IPS-20b (cell line): ENCODE data around the gene CDK4.

Experiments
- H3K27ac ChIP-seq: one replicate; pipeline ENCODE4 v1.5.1; 2013; ENCODE audit warnings: low read length
- H3K27me3 ChIP-seq: 2 replicates; pipeline ENCODE4 v1.6.1; 2013; ENCODE audit warnings: mild to moderate bottlenecking, low read length, inconsistent platforms; ENCODE audit not compliant: insufficient read depth
- H3K36me3 ChIP-seq: 2 replicates; pipeline ENCODE4 v1.6.1; 2013; ENCODE audit warnings: low read depth, mild to moderate bottlenecking, inconsistent platforms, low read length, moderate library complexity; ENCODE audit not compliant: insufficient read depth
- H3K4me1 ChIP-seq: 2 replicates; pipeline ENCODE4 v1.6.1; 2013; ENCODE audit warnings: mild to moderate bottlenecking, control low read depth, inconsistent platforms, low read length, moderate library complexity; ENCODE audit not compliant: insufficient read depth
- H3K4me3 ChIP-seq: 2 replicates; pipeline ENCODE4 v1.5.1; 2013; ENCODE audit warnings: mild to moderate bottlenecking, low read length, inconsistent platforms
- H3K9ac ChIP-seq: 2 replicates; pipeline ENCODE4 v1.6.1; 2013; ENCODE audit warnings: low read depth, mild to moderate bottlenecking, inconsistent platforms, low read length, moderate library complexity
- H3K9me3 ChIP-seq: 2 replicates; pipeline ENCODE4 v1.6.1; 2013; ENCODE audit warnings: mild to moderate bottlenecking, low read depth, low read length, inconsistent platforms; ENCODE audit not compliant: insufficient read depth

Gene CDK4

GRCh38 chr12:57771236-57771872, 19.2 kb upstream of the CDK4 start:
- peak overlapping the region; percentile 99 for H3K4me3 ChIP-seq
- peaks cover 5% of the 10 kb centered on the region; the same call in 1 of the 2 replicates for H3K4me1 ChIP-seq
- H3K27ac ChIP-seq = peak overlapping the region; percentile 70
- peak overlapping the region; percentile 99 for H3K9ac ChIP-seq
- peaks cover 34% of the 10 kb centered on the region for H3K36me3 ChIP-seq
- H3K9me3 ChIP-seq = no peaks in the 10 kb centered on the region
- H3K27me3 ChIP-seq = peaks cover 26% of the 10 kb centered on the region

GRCh38 chr12:57770734-57771133, 18.6 kb upstream of the CDK4 start:
- H3K4me1 ChIP-seq = peaks cover 9% of the 10 kb centered on the region; the same call in 1 of the 2 replicates
- H3K4me3 ChIP-seq = peak overlapping the region; percentile 99; the same call in 1 of the 2 replicates
- peaks cover 34% of the 10 kb centered on the region for H3K36me3 ChIP-seq
- no peak overlapping the region for H3K27ac ChIP-seq
- peaks cover 33% of the 10 kb centered on the region for H3K27me3 ChIP-seq
- H3K9ac ChIP-seq = no peak overlapping the region
- H3K9me3 ChIP-seq = no peaks in the 10 kb centered on the region

- H3K9me3 ChIP-seq = no peaks in the 10 kb centered on the region
- peaks cover 9% of the 10 kb centered on the region; the same call in 1 of the 2 replicates for H3K4me1 ChIP-seq
- peaks cover 44% of the 10 kb centered on the region for H3K27me3 ChIP-seq
- peaks cover 34% of the 10 kb centered on the region for H3K36me3 ChIP-seq
- no peak overlapping the region for H3K4me3 ChIP-seq
- no peak overlapping the region for H3K9ac ChIP-seq
- no peak overlapping the region for H3K27ac ChIP-seq
Observed at GRCh38 chr12:57769594-57769993, 17.5 kb upstream of the CDK4 start.

- Histone ChIP-seq H3K4me3 (no peak overlapping the region), H3K27me3 (peaks cover 53% of the 10 kb centered on the region), H3K27ac (no peak overlapping the region), H3K36me3 (peaks cover 34% of the 10 kb centered on the region), H3K4me1 (peaks cover 9% of the 10 kb centered on the region; the same call in 1 of the 2 replicates), H3K9ac (no peak overlapping the region; the same call in 1 of the 2 replicates), H3K9me3 (no peaks in the 10 kb centered on the region)
Observed at GRCh38 chr12:57767876-57768275, 15.8 kb upstream of the CDK4 start.

GRCh38 chr12:57767305-57767698, 15.2 kb upstream of the CDK4 start:
- H3K36me3 ChIP-seq = peaks cover 34% of the 10 kb centered on the region
- peaks cover 9% of the 10 kb centered on the region; the same call in 1 of the 2 replicates for H3K4me1 ChIP-seq
- peaks cover 57% of the 10 kb centered on the region for H3K27me3 ChIP-seq
- H3K9me3 ChIP-seq = no peaks in the 10 kb centered on the region
- H3K27ac ChIP-seq = no peak overlapping the region
- H3K4me3 ChIP-seq = peak overlapping the region; percentile 82; the same call in 1 of the 2 replicates
- peak overlapping the region; percentile 33; the same call in 1 of the 2 replicates for H3K9ac ChIP-seq

GRCh38 chr12:57766464-57767304, 14.6 kb upstream of the CDK4 start, which contains the start of gene CYP27B1:
TSS of gene CYP27B1 (minus strand) at chr12:57767078. CDS start at chr12:57767041, 37 bp downstream.
- peak within 1 kb of the TSS; percentile 33; the same call in 1 of the 2 replicates for H3K9ac ChIP-seq

GRCh38 chr12:57765698-57766463, 13.8 kb upstream of the CDK4 start:
- no peak overlapping the region for H3K9ac ChIP-seq
- H3K27ac ChIP-seq = no peak overlapping the region
- H3K27me3 ChIP-seq = peaks cover 66% of the 10 kb centered on the region
- peaks cover 9% of the 10 kb centered on the region; the same call in 1 of the 2 replicates for H3K4me1 ChIP-seq
- H3K36me3 ChIP-seq = peaks cover 32% of the 10 kb centered on the region
- peak overlapping the region; percentile 82 for H3K4me3 ChIP-seq
- no peaks in the 10 kb centered on the region for H3K9me3 ChIP-seq

More at GRCh38 chr12:57766464-57767304, 14.6 kb upstream of the CDK4 start, which contains the start of gene CYP27B1:
- peak within 1 kb of the TSS; percentile 82 for H3K4me3 ChIP-seq
- H3K4me1 ChIP-seq = peaks cover 9% of the 10 kb centered on the region; the same call in 1 of the 2 replicates
- H3K27ac ChIP-seq = no peak within 1 kb of the TSS
- H3K36me3 ChIP-seq = peaks cover 34% of the 10 kb centered on the region
- no peaks in the 10 kb centered on the region for H3K9me3 ChIP-seq
- H3K27me3 ChIP-seq = peaks cover 58% of the 10 kb centered on the region

- Histone ChIP-seq H3K9me3 (no peaks in the 10 kb centered on the region), H3K36me3 (peaks cover 24% of the 10 kb centered on the region), H3K27me3 (peaks cover 69% of the 10 kb centered on the region)
Observed at GRCh38 chr12:57765003-57765697, 13.0 kb upstream of the CDK4 start.

GRCh38 chr12:57764662-57765002, 12.5 kb upstream of the CDK4 start:
- Histone ChIP-seq H3K4me3 (peak overlapping the region; percentile 82), H3K9ac (peak overlapping the region; percentile 55; the same call in 1 of the 2 replicates)

More at GRCh38 chr12:57765003-57765697, 13.0 kb upstream of the CDK4 start:
- peak overlapping the region; percentile 55; the same call in 1 of the 2 replicates for H3K9ac ChIP-seq
- H3K27ac ChIP-seq = no peak overlapping the region
- H3K4me1 ChIP-seq = peaks cover 9% of the 10 kb centered on the region; the same call in 1 of the 2 replicates
- H3K4me3 ChIP-seq = peak overlapping the region; percentile 82

GRCh38 chr12:57763881-57764661, 12.0 kb upstream of the CDK4 start:
- H3K4me3 ChIP-seq = peak overlapping the region; percentile 82; the same call in 1 of the 2 replicates
- H3K36me3 ChIP-seq = peaks cover 14% of the 10 kb centered on the region
- no peak overlapping the region for H3K9ac ChIP-seq
- no peak overlapping the region for H3K27ac ChIP-seq
- H3K9me3 ChIP-seq = no peaks in the 10 kb centered on the region
- peaks cover 9% of the 10 kb centered on the region; the same call in 1 of the 2 replicates for H3K4me1 ChIP-seq
- peaks cover 69% of the 10 kb centered on the region for H3K27me3 ChIP-seq

More at GRCh38 chr12:57764662-57765002, 12.5 kb upstream of the CDK4 start:
- Histone ChIP-seq H3K27me3 (peaks cover 69% of the 10 kb centered on the region), H3K36me3 (peaks cover 19% of the 10 kb centered on the region), H3K4me1 (peaks cover 9% of the 10 kb centered on the region; the same call in 1 of the 2 replicates), H3K27ac (no peak overlapping the region), H3K9me3 (no peaks in the 10 kb centered on the region)
